HG03354 (cell line): ENCODE data around the gene SLC22A31.
A peak's percentile ranks its signal among the peaks of the same experiment; 100 is the strongest.

Experiments
- ATAC-seq: cut with Tn5 transposase; IDR thresholded peaks from one replicate; pipeline ENCODE4 v1.9.1; 2021; ENCODE audit warnings: mild to moderate bottlenecking; ENCODE audit not compliant: unreplicated experiment, poor library complexity, severe bottlenecking

Gene SLC22A31

DNA sequence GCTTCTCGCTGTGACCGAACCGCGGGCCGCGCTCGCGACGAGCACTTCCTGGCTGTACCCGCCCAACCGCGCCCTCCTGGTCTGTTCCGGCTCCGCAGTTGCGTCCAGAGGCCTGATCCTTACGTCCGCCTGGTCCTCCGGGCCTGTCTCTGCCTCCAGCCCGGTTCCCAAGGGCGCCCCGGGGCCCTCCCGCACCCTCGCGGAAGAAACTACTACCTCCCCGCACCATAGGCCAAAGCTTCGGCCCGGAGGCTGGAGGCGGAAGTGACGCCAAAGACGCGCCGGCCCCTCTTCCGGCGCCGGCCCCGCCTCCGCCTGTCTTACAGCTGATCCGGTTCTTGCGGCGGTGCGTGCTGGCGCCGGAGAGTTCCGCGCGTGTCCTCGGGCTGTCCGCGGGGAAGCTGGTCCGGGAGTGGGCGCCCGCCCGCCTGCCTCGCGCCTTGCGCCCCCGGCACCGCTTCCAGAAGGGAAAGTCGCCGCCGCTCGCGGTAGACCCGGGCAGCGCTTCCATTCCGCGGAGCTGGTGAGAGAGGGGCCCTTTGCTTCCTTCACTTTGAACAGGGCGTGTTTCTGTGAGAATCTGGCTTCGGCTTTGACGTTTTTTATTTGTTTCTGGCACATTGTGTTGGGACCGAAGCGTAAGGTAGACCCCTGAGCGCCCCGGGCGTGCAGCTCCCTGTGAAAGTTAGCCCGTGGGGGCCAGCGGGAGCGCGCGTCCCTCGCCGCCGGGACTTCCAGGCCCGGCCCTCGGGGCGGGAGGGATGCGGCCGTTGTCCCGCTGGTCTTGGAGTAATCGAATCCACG is 17.3 kb upstream of the SLC22A31 start, which contains the start of gene ZNF778:
Gene ZNF778, plus strand, starts transcription at position 316 of the 804 bp plus-strand sequence. CDS start 3,425 bp downstream, outside the sequence.
- ATAC-seq, result peak; percentile 88

DNA sequence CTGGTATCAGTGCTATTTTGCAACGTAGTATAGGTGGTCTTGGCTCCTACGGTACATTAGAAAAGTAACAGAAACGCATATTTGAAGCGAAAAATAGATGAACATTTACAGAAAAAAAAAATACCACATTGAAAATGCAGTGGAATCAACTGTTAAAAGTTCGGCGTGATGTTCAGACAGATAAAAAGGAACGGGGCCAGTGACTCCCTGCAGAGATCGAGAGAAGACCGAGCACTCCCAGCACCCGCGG is 16.7 kb upstream of the SLC22A31 start:
- no peak for ATAC-seq

DNA sequence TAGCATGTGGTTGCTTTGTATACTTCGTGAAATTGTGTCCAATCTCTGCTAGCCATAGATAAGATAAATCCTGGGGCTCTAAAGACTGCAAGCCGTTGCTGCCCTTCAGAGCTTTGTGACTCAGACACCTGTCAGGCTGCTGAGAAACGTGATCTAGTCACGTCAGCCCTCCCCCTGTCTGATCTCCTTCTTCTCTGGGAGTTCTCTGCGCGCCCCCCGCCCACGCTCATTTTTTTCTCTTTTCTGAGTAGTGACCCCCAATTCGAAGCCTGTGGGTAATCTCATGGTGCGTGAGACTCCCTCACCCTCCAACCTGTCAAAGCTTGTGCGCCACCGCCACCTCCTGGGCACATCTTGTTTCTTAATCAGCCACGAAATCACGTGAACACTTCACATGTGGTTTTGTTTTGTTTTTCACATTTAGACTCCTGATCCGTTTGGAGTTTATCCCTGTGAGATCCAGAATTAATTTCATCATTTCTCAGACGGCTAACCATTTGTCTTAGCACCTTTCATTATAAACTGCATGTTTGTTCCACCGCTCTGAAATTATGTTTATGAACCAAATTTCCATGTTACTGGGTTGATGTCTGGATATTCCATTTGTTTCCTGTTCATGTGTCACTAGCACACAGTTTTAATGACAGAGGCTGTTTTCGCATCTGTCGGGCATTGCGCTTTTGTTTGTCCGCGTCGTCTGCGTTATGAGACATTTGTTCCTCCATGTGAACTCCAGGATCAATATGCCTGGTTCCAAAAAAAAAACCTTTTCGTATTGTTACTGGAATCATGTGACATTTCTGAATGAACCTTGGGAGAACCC is 16.2 kb upstream of the SLC22A31 start:
- no peak for ATAC-seq

DNA sequence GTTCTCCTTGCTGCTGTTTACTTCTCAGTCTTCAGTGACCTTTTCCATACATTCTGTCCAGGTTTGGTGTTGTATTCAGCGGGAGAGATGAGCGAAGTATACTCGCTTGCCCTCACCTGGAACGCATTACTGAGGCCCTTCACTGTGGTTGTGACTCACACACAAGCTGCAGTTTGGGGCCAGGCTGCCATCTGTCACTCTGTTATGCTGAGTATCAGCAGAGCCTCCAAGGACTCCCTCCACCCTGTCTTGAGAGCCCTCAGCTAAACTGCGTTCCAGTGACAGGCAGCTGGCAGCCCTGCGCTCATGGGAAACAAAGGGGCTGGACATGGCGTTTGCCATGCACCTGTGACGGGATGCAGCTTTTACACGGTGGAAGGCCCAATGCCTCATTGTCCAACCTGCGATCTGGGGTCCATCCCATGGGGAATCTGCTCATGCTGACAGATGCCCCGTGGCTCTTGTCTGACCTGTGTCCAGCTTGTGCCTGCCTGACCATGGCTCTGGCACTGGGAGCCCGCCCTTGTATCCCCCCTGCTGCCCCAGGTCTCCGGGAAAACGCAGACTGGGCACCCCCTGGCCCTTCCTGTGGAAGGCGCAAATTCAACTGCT is 10.7 kb upstream of the SLC22A31 start:
- ATAC-seq, result no peak

DNA sequence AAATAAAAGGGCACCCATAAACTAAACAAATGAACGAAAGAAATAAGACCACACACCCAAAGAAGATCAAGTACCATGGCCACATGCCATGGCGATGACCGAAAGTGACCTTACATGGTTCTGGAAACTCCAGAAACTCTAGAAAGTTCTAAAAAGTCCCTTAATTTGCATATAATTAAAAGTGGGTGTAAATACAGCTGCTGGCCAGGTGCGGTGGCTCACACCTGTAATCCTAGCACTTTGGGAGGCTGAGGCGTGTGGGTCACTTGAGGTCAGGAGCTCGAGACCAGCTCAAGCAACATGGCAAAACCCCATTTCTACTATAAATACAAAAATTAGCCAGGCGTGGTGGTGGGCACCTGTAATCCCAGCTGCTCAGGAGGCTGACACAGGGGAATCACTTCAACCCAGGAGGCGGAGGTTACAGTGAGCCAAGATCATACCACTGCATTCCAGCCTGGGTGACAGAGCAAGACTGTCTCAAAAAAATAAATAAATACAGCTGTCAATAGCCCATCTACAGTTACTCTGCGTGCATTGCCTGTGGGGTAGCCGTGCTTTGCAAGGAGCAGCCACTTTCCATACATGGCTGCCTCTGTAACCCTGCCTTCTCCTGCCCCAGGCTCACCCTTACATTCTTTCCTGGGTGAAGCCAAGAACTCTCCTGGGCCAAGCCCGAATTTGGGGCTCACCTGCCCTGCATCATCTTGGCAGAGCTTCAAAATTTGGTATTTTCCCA is 10.0 kb upstream of the SLC22A31 start:
- ATAC-seq, result no peak

DNA sequence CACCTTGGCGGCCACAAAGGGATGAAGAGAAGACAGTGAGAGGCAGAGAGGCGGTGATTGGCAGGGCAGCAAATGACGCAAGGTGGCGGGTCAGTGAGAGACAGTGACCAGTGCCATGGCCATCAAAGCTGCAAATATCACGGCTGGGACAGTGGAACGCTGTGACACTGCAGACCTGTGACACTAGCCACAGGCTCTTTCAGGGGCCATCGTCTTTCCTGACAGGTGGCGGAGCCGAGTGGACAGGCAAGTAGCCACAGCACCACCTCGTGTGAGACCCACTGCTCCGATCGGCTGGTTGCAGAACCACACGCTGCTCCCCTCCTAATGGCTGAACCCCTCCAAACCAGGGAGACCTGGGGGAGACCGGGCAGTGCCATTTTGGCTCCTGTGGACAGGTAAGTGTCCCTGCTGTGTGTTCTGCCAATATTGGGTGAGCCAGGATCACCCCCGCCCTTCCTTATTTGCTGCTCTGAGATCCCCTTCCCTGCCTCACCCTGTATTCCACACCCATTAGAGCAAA is 9.2 kb upstream of the SLC22A31 start:
- ATAC-seq, result no peak

DNA sequence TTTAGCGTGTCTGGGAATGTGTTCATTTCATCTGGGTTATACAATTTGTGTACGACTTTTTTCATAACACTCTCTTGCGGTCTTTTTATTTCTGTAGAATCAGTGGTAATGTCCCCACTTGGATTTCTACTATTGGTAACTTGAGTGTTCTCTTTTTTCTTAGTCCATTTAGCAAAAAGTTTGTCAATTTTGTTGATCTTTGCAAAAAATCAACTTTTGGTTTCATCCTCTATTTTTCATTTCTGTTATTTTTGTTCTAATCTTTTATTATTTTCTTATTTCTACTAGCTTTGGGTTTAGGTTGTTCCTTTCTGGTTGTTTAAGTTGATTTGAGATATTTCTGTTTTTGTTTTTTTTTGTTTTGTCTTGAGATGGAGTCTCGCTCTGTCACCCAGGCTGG is 7.7 kb upstream of the SLC22A31 start:
- no peak for ATAC-seq

DNA sequence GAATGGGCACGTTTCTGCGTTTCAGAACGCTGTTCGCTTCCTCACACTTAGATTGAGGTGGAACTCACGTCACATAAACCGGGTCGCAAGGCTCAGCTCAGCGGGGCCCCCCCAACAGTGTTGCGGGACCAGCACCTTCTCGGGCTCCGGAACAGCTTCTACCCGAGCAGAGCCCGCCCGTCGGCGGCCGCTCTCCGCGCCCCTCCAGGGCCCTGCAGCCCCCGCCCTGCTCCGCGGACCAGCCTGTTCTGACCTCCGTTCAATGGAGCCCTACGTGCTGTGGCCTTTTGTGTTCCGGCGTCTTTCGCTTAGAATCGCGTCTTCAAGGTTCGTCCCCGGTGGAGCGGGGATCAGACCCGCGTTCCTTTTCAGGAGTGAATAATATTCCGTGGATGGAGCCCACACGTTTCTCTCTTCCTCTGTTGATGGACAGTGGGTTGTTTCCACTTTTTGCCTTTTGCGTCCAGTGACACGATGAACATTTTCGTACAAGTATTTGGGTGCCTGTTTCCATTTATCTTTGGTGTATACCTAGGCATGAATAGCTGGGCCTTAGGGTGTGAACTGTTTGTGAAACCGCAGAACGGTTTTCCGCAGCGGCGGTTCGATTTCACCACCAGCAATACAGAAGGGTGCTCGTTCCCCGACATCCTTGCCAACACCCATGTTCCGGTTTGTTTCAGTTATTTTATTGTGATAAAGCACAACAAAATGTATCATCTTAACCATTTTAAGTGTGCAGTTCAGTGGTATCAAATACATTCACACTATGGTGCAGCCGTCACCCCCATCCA is 2.3 kb upstream of the SLC22A31 start:
- no peak for ATAC-seq

DNA sequence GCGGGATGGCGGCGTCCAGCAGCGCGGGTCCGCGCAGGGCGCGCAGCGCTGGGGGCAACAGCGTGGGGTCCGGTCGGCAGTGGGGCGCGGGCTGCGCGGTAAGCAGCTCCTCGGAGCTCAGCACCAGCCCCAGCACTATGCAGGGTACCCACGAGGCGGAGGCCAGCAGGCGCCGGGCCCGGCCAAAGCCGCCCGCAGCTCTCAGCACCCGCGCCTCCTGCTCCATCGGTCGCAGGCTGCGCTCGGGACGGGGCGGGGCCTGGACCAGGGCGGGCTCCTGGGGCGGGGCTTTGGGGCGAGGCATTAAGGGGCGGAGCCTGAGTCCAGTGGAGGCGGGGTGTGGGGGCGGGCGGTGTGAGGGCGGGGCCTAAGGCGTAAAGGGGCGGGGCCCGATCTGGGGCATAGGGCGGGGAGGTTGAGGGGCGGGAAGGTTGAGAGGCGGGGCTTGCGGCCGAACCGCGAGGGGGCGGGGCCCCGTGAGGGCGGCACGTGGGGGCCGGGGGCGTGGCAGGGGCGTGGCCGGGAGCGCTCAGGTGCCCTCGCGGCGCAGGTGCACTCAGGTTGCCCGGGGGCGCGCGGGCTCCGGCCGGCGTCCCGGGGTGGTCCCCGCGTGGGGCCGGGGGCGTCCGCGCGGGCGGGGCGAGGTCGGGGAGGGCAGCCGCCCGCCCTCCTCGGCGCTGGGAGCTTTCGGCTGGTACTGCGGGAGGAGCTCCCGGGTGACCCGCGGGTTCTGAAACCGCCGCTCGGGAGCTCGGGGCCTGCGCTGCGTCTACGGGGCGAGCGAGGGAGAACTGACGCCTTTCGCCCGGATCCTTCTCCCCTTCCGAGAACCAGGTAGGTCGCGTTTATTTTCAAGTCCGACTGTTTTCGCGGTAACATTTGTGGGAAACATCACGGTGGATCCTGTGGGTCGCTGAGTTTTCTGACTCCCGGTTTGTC is 1.4 kb upstream of the SLC22A31 start:
- ATAC-seq, result peak; percentile 51

DNA sequence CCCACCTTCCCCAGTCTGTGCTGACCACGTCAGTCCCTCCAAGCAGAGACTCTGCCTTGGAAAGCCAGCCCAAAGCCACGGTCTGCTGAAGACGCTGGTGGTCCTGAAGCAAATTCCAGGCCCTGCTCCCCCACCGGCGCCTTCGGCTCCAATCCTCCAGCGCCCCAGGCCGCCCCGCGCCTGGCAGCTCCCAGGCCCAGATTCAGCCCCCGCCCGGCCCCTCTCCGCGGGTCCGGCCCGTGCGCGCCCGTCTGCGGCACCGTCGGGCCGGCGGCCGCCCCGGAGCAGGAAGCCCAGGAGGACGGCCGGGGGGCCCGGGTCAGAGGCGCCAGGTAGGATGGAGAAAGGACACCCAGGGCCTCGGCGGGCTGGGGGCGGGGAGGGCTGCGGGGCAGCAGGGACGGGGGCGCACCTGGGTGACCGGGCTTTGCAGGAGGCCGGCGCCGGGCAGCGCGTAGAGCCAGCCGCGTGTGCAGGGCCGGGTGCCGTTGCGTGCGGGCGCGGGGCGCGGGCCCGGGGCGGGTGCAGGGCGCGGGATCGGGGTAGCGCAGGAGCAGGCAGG is 594 bp upstream of the SLC22A31 start:
- ATAC-seq, result no peak

DNA sequence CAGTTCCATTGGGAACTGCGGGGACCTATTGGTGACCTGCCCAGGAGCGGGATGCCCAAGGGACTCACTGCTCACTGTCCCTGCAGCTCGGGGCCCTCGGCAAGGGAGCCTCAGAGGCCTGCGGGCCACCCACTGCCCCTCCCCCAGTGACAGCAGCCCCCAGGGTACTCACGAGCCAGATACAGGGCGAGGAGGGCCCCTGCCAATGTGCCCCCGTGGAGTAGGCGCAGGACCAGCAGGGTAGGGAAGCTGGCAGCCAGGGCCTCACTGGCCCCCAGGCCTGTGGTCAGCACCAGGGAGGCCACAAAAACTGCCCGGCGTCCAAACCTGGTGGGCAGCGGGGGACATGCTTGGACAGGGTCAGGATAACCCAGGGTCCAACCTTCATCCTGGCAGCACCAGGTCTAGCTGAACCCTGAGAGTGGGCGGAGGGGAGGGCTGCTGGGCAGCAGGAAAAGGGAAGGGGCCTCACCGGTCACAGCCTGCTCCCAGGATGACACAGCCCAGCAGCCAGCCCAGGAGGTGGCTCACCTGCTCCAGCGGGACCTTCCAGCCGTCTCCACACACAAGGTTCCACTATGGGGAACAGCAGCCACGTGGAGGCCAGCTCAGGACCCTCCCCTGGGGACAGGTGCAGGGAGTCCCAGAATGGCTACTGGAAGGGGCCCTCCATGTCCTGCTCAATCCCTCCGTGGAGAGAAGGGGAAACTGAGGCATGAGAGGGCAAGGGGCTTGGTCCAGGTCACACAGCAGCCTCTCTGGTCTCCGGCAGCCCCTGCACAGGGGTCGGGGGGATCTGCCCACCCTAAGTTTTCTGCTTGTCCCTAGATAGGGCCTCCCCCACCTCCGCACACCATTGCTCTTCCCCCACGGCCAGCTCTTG is 855 bp downstream of the SLC22A31 start:
- ATAC-seq, result no peak

DNA sequence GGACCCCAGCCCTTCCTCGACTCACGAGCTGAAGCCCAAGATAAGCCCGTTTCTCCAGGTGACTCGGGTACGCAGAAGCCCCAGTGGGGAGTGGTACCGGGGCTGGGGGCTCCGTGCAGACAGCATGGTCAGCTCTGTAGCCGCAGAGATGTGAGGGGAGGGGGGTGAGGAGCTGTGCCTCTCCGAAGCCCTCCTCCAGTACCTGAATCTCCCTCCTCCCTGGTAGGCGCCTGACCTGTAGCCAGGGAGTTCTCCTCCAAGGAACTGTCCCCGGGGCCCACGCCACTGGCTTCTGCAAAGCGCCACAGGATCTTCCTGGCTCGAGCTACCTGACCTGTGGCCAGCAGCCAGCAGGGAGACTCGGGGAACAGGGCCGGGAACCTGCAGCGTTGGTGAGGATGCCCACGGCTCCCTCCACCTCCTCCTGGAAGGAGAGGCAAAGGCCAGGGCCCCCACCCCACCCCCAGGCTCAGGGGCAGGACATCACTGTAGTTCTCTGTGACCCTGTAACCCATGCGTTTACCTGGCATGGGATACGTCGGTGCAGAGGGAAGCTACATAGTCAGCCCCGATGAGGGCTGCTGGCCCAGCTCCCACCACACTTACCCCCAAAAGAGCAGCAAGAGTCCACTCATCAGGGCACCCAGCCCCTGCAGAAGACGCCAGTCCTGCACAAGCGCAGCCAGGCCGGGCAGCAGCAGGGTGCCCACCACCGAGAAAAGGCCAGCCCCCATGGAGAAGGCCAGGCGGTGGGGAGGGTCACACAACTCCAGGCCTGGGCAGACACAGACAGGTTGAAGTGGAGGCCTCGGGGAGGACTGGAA is 1.7 kb downstream of the SLC22A31 start:
- ATAC-seq, result no peak

DNA sequence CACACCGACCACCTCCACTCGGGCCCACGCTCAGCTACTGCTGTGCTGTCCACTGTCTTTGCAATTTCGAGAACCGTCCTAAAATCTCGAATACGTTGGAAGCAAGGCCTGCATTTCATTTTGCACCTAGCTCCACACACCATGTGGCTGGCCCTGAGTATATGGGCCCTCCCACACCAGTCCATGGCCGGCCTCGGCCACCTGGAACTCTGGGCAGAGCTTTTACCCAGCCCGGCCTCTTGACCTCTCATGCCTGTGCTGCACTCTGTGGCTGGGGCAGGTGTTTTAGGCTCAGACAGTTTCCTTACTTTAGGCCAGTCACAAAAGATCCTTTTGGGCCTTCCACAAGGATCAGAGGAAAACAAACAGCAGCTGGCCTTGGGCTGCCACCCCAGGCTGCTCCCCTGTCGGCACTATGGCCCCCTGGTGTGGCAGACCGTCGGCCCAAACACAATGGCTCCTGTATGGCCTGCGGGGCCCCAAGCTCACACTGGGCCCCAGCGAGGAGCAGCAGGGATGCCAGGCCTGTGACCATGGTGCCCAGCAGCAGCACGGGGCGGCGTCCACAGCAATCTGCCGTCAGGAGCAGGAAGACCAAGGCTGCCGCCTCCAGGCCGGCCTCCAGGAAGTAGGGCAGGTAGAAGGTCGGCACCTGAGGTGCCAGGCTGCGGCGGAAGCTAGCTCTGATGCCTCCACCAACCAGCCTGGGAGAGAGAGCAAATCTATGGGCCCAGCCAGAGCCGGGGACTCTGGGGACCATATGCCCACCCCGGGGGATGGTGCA is 2.5 kb downstream of the SLC22A31 start:
- no peak for ATAC-seq

DNA sequence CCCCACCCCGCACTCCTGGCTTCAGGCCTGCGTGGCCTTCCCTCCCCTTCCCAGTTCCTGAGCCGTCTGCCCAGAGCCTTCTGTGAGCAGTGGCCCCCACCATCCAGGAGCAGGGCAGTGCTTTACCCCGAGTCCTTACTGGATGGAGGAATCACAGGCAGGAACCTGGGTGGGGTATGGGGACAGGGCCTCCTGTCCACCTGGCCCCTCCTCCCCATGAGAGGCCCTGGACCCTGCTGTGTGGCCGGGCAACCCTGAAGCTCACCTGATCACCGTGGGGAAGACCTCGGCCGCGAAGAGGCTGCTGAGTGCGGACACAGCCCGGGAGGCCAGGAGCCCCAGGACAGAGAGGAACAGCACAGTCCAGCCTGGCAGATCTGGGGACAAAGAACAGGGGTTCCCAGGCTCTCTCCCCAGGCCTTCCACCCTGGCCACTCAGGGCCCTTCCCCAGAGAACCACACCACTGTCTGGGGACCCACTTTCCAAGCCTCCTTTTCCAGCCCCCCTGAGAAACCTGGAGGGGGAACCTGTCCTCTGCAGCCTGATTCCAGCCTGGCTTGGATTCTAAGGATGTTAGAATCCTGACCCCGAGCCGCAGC is 3.2 kb downstream of the SLC22A31 start:
- ATAC-seq, result no peak
